AG04450 (cell line): ENCODE results near the gene TBK1. TPM values are rescaled to one million over a fixed set of nuclear protein-coding genes. Genes with fewer than 3 reads are reported as not detected.

Experiments
- CTCF ChIA-PET: fragments of 300-600, 350-600 bp; formaldehyde crosslinking; extraction: SDS; loops from one replicate; lab custom pipeline; 2022; ENCODE audit warnings: antibody characterized with exemption, inconsistent platforms; lab: Charles Lee
- POLR2A ChIA-PET: fragments of 350-600 bp; formaldehyde crosslinking; extraction: SDS; loops from one replicate; lab custom pipeline; 2021; ENCODE audit warnings: antibody characterized with exemption, inconsistent platforms; lab: Yijun Ruan, JAX
- DNase-seq: peaks from one replicate; pipeline ENCODE4 v3.0.0-alpha.2; 2011; ENCODE audit warnings: low read depth, low spot score
- H3K27ac ChIP-seq: one replicate; pipeline ENCODE4 v1.5.1; 2012; ENCODE audit warnings: low read depth, low read length, control low read depth
- H3K27me3 ChIP-seq: one replicate; pipeline ENCODE4 v1.6.0; 2012; ENCODE audit warnings: low read length; ENCODE audit not compliant: control insufficient read depth, insufficient read depth
- H3K4me3 ChIP-seq: 2 replicates; pipeline ENCODE4 v1.5.1; 2011; ENCODE audit warnings: mild to moderate bottlenecking, low read depth, low read length, control low read depth
- H3K9me3 ChIP-seq: 2 replicates; pipeline ENCODE4 v1.5.1; 2012; ENCODE audit warnings: low read length; ENCODE audit not compliant: control insufficient read depth, insufficient read depth
- CTCF ChIP-seq: IDR thresholded peaks from 2 replicates; pipeline ENCODE4 v1.5.1; 2011; ENCODE audit warnings: low read depth, low read length, control low read depth, inconsistent platforms
- polyA plus RNA-seq: library from polyadenylated mRNA; depleted of rRNA; stranded (reverse); fragments of >200 nt; gene quantifications from 2 replicates; pipeline ENCODE4 v1.2.3, GENCODE V29; 2011

TBK1 gene
- polyA plus RNA-seq, 1 experiment: 27.2 TPM

GRCh38 chr12:64407342-64408223 is 44.3 kb upstream of the TBK1 start:
- POLR2A ChIA-PET: no interaction called here
- Histone ChIP-seq H3K27ac (no peak overlapping the region), H3K9me3 (peaks cover 12% of the 10 kb centered on the region; the same call in 1 of the 2 replicates), H3K27me3 (no peaks in the 10 kb centered on the region), H3K4me3 (no peak overlapping the region)
- DNase-seq: no peak
- CTCF ChIA-PET: no interaction called here
- TF ChIP-seq CTCF: no peak

- ChIA-PET POLR2A (no interaction called here), CTCF (interaction anchor here (0.7 kb wide), 1 partner anchor 585 kb away, joined by 4 read pairs; no protein-coding TSS in a partner anchor)
- Histone ChIP-seq H3K9me3 (peaks cover 1% of the 10 kb centered on the region; the same call in 1 of the 2 replicates), H3K27ac (no peak overlapping the region), H3K27me3 (no peaks in the 10 kb centered on the region), H3K4me3 (no peak overlapping the region)
- no peak for TF ChIP-seq CTCF
- DNase-seq: no peak
Measured at GRCh38 chr12:64411427-64411826, 40.5 kb upstream of the TBK1 start.

- Histone ChIP-seq H3K4me3 (no peak overlapping the region), H3K9me3 (no peaks in the 10 kb centered on the region), H3K27me3 (no peaks in the 10 kb centered on the region), H3K27ac (no peak overlapping the region)
- POLR2A ChIA-PET: no interaction called here
- no peak for DNase-seq
- TF ChIP-seq CTCF: no peak
- CTCF ChIA-PET: no interaction called here
Measured at GRCh38 chr12:64412459-64412858, 39.5 kb upstream of the TBK1 start.

GRCh38 chr12:64413884-64414283 is 38.0 kb upstream of the TBK1 start:
- DNase-seq: no peak
- Histone ChIP-seq H3K4me3 (no peak overlapping the region), H3K27ac (no peak overlapping the region), H3K27me3 (no peaks in the 10 kb centered on the region), H3K9me3 (no peaks in the 10 kb centered on the region)
- POLR2A ChIA-PET: no interaction called here
- CTCF ChIA-PET: no interaction called here
- TF ChIP-seq CTCF: no peak

GRCh38 chr12:64418209-64418608 is 33.7 kb upstream of the TBK1 start:
- CTCF ChIA-PET: interaction anchor here (0.8 to 1.6 kb wide), 3 partner anchors 10 to 592 kb away, joined by 3 to 4 read pairs (median 3); no protein-coding TSS in a partner anchor
- POLR2A ChIA-PET: no interaction called here
- no peak for DNase-seq
- H3K27me3 ChIP-seq: no peaks in the 10 kb centered on the region
- no peaks in the 10 kb centered on the region for H3K9me3 ChIP-seq
- no peak for TF ChIP-seq CTCF
- no peak overlapping the region for H3K4me3 ChIP-seq
- H3K27ac ChIP-seq: no peak overlapping the region
